PC-3 (cell line): ENCODE results near the gene PLEKHM2. TPM values are rescaled to one million over a fixed set of nuclear protein-coding genes. Genes with fewer than 3 reads are reported as not detected.

Source experiments
- ATAC-seq: fragments of 200-7000 bp; cut with Tn5 transposase; 2 replicates; pipeline ENCODE4 v1.9.1; 2020; ENCODE audit warnings: mild to moderate bottlenecking, moderate library complexity
- BruUV-seq: library from RNA; stranded (reverse); fragments of 400-500 nt; replicated peaks from 2 replicates; lab custom pipeline; 2021; lab: Mats Ljungman, UMichigan
- CTCF ChIA-PET: fragments of 300-600 bp; sonication (Branson Sonifier 250); formaldehyde crosslinking; loops from one replicate; lab custom pipeline; 2022; ENCODE audit warnings: antibody characterized with exemption; lab: Charles Lee
- POLR2A ChIA-PET: fragments of 300-600 bp; sonication (Branson Sonifier 250); formaldehyde crosslinking; loops from one replicate; lab custom pipeline; 2022; ENCODE audit warnings: antibody characterized with exemption; ENCODE audit not compliant: unreplicated experiment; lab: Charles Lee
- DNase-seq: peaks from one replicate; pipeline ENCODE4 v3.0.0-alpha.2; 2015
- H2AFZ ChIP-seq: fragments of 300-600 bp; sonication (generic); 2 replicates; pipeline ENCODE4 v1.6.0; 2016; ENCODE audit warnings: antibody characterized with exemption, low read length
- H3F3A ChIP-seq: fragments of 300-600 bp; sonication (generic); one replicate; pipeline ENCODE4 v1.6.0; 2017; ENCODE audit warnings: antibody characterized with exemption, low read length, control low read depth, mild to moderate bottlenecking; ENCODE audit not compliant: unreplicated experiment
- H3K27ac ChIP-seq: fragments of 300-600 bp; sonication (generic); 2 replicates; pipeline ENCODE4 v1.5.1; 2016; ENCODE audit warnings: mild to moderate bottlenecking, low read length
- H3K27me3 ChIP-seq: fragments of 300-600 bp; sonication (generic); 2 replicates; pipeline ENCODE4 v1.6.1; 2016; ENCODE audit warnings: low read length, mixed read lengths
- H3K36me3 ChIP-seq: fragments of 300-600 bp; sonication (generic); 2 replicates; pipeline ENCODE4 v1.6.1; 2016; ENCODE audit warnings: low read depth, mixed run types, low read length, mixed read lengths
- H3K4me1 ChIP-seq: fragments of 300-600 bp; sonication (generic); 2 replicates; pipeline ENCODE4 v1.5.1; 2016; ENCODE audit warnings: low read length; ENCODE audit not compliant: insufficient read depth
- H3K4me2 ChIP-seq: fragments of 300-600 bp; sonication (generic); 2 replicates; pipeline ENCODE4 v1.6.0; 2016; ENCODE audit warnings: low read length
- H3K4me3 ChIP-seq: fragments of 300-600 bp; sonication (generic); 2 replicates; pipeline ENCODE4 v1.5.1; 2016; ENCODE audit warnings: mild to moderate bottlenecking, low read length, mixed read lengths
- H3K79me2 ChIP-seq: fragments of 300-600 bp; sonication (generic); 2 replicates; pipeline ENCODE4 v1.6.1; 2017; ENCODE audit warnings: low read length, mixed read lengths
- H3K9ac ChIP-seq: fragments of 300-600 bp; sonication (generic); 2 replicates; pipeline ENCODE4 v1.6.0; 2016; ENCODE audit warnings: mild to moderate bottlenecking, low read length
- H3K9me2 ChIP-seq: fragments of 300-600 bp; sonication (generic); replicated peaks from 2 replicates; pipeline ENCODE4 v1.6.1; 2016; ENCODE audit warnings: mixed run types, low read length, mixed read lengths
- H3K9me3 ChIP-seq: fragments of 300-600 bp; sonication (generic); 2 replicates; pipeline ENCODE4 v1.6.1; 2016; ENCODE audit warnings: low read length, mixed read lengths
- H4K20me1 ChIP-seq: fragments of 300-600 bp; sonication (generic); 2 replicates; pipeline ENCODE4 v1.6.1; 2016; ENCODE audit warnings: low read length, mixed read lengths
- EZH2 ChIP-seq: fragments of 300-600 bp; sonication (generic); IDR thresholded peaks from one replicate; pipeline ENCODE4 v1.6.1; 2017; ENCODE audit warnings: antibody characterized with exemption, mild to moderate bottlenecking, low read length; ENCODE audit not compliant: unreplicated experiment
- EZH2phosphoT487 ChIP-seq: fragments of 300-600 bp; sonication (generic); IDR thresholded peaks from 2 replicates; pipeline ENCODE4 v1.6.1; 2018; ENCODE audit warnings: mild to moderate bottlenecking, antibody characterized with exemption, low read length, borderline replicate concordance
- intact Hi-C: fragments of 100-400 bp; cut with micrococcal nuclease; formaldehyde crosslinking; loops from 2 replicates; pipeline ENCODE4 v1.9.0; 2023
- total RNA-seq: library from RNA; depleted of rRNA; stranded (reverse); fragments of >200 nt; gene quantifications from 2 replicates; pipeline ENCODE4 v1.2.3, GENCODE V29; 2014
- TF ChIP-seq, protein P1 (sequence below): fragments of 300-600 bp; sonication (generic); conservative IDR thresholded peaks from 2 replicates; pipeline ENCODE4 v1.5.1; 2017; ENCODE audit warnings: antibody characterized with exemption, low read depth, mild to moderate bottlenecking, low read length

Gene PLEKHM2
- total RNA-seq, 1 experiment from 2014 or later, result 31.3 TPM

DNA sequence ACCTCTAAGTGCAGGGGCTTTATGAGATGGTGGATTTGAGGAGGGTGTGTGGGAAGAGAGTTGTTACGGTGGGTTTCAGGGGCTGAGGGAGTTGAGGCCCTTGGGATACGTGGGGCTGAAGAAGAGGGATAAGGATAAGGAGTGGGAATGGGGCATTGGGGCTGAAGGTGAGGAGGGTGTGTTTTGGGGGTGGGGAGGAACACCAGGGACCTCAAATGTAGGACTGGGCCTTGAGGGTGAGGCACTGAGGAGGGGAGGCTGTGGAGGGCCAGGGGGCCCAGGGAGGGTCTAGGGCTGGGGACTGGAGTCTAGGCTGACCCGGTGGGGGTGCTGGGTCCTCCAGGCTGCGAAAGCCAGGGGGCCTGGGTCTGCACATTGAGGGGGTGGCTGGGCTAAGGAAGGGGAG lies 1.2 kb upstream of the PLEKHM2 start:
- ATAC-seq, result no peak
- TF ChIP-seq, protein P1, sequence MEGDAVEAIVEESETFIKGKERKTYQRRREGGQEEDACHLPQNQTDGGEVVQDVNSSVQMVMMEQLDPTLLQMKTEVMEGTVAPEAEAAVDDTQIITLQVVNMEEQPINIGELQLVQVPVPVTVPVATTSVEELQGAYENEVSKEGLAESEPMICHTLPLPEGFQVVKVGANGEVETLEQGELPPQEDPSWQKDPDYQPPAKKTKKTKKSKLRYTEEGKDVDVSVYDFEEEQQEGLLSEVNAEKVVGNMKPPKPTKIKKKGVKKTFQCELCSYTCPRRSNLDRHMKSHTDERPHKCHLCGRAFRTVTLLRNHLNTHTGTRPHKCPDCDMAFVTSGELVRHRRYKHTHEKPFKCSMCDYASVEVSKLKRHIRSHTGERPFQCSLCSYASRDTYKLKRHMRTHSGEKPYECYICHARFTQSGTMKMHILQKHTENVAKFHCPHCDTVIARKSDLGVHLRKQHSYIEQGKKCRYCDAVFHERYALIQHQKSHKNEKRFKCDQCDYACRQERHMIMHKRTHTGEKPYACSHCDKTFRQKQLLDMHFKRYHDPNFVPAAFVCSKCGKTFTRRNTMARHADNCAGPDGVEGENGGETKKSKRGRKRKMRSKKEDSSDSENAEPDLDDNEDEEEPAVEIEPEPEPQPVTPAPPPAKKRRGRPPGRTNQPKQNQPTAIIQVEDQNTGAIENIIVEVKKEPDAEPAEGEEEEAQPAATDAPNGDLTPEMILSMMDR, result no peak
- TF ChIP-seq EZH2 (no peak), EZH2phosphoT487 (no peak)

GRCh38 chr1:15683345-15684039 lies 628 bp upstream of the PLEKHM2 start:
- Histone ChIP-seq H3K4me1 (peaks cover 36% of the 10 kb centered on the region), H3K27me3 (no peaks in the 10 kb centered on the region), H3K9ac (peak overlapping the region; percentile 93), H3K9me3 (no peaks in the 10 kb centered on the region), H3K27ac (peak overlapping the region; percentile 48), H3K79me2 (peaks cover 44% of the 10 kb centered on the region), H3K4me3 (peak overlapping the region; percentile 71), H3F3A (no peaks in the 10 kb centered on the region), H3K36me3 (no peaks in the 10 kb centered on the region), H3K4me2 (peak overlapping the region; percentile 87), H3K9me2 (no peaks in the 10 kb centered on the region), H2AFZ (peak overlapping the region; percentile 90), H4K20me1 (0 out of 2 replicates have a peak, but pooled peaks cover 9% of the 10 kb centered on the region)
- ATAC-seq (no peak), DNase-seq (no peak)
- ChIA-PET CTCF (no interaction called here), POLR2A (no interaction called here)
- intact Hi-C loops, result no loop called here
- no TSS peak for BruUV-seq
- TF ChIP-seq, protein P1, result no peak
- no peak for TF ChIP-seq EZH2phosphoT487
- TF ChIP-seq EZH2, result no peak

More for the DNA sequence above, 1.2 kb upstream of the PLEKHM2 start:
- H3F3A ChIP-seq, result no peaks in the 10 kb centered on the region
- no peak overlapping the region for H3K4me3 ChIP-seq
- POLR2A ChIA-PET, result no interaction called here
- H3K9ac ChIP-seq, result no peak overlapping the region
- no peaks in the 10 kb centered on the region for H3K9me2 ChIP-seq
- peaks cover 39% of the 10 kb centered on the region for H3K79me2 ChIP-seq
- H3K4me1 ChIP-seq, result peaks cover 39% of the 10 kb centered on the region
- intact Hi-C loops, result no loop called here
- H3K27me3 ChIP-seq, result no peaks in the 10 kb centered on the region
- 0 out of 2 replicates have a peak, but pooled peaks cover 9% of the 10 kb centered on the region for H4K20me1 ChIP-seq
- no TSS peak for BruUV-seq
- no peaks in the 10 kb centered on the region for H3K36me3 ChIP-seq
- no peak overlapping the region for H2AFZ ChIP-seq
- H3K27ac ChIP-seq, result no peak overlapping the region
- DNase-seq, result no peak
- H3K9me3 ChIP-seq, result no peaks in the 10 kb centered on the region
- no peak overlapping the region for H3K4me2 ChIP-seq
- CTCF ChIA-PET, result no interaction called here
